Measurements from ENCODE around the gene KRT26. TPM values are rescaled to one million over a fixed set of nuclear protein-coding genes. Genes with fewer than 3 reads are reported as not detected.

The KRT26 gene
- total and polyA plus RNA-seq, 2 donors (not counting 1 experiment from before 2014, with no cell fraction given) = not detected

GRCh38 chr17:40791111-40791510, 19.1 kb upstream of the KRT26 start:
- ChIA-PET CTCF (interaction anchor here (0.7 to 3.7 kb wide), 9 partner anchors 76 to 872 kb away, joined by 3 to 25 read pairs (median 3); no protein-coding TSS in a partner anchor), POLR2A (no interaction called here)
- peaks cover 29% of the 10 kb centered on the region for H3K27me3 Mint-ChIP-seq
- H2AFZ ChIP-seq (ENCODE audit: insufficient read depth, low read depth, low read length, poor library complexity, severe bottlenecking) = no peak overlapping the region
- no peaks in the 10 kb centered on the region for H3K4me1 ChIP-seq (ENCODE audit: control insufficient read depth in 2 of 2, insufficient read depth in 2 of 2, low read length in 2 of 2)
- no peak for ATAC-seq (ENCODE audit: low read depth)
- peaks cover 0 to 12% (median 2%) of the 10 kb centered on the region in 4 experiments for H3K27me3 ChIP-seq (replicated peaks in 1 of 4; ENCODE audit: control extremely low read depth in 1 of 4, control insufficient read depth in 3 of 4, insufficient read depth in 4 of 4, low read length in 3 of 4)
- no peak overlapping the region for H3K4me3 Mint-ChIP-seq
- H3K4me2 ChIP-seq (replicated peaks; ENCODE audit: low read depth, low read length, poor library complexity, severe bottlenecking) = no peak overlapping the region
- no CpG with 5 or more reads among the region's 1 CpG for WGBS (ENCODE audit: insufficient coverage)
- H3K27ac ChIP-seq (ENCODE audit: low read length in 2 of 2) = no peak overlapping the region
- no peaks in the 10 kb centered on the region for H3K4me1 Mint-ChIP-seq
- intact Hi-C loops (cut with micrococcal nuclease) = loop anchor here (1.0 to 5.0 kb wide), 2 partner anchors 77 to 349 kb away; partner anchors contain the start of gene IGFBP4
- H3K9ac ChIP-seq (ENCODE audit: low read length) = no peak overlapping the region
- TF ChIP-seq CTCF (IDR thresholded peaks at IDR 0.05) (no peak), EZH2 (IDR thresholded peaks at IDR 0.05; ENCODE audit: borderline replicate concordance, insufficient read depth, low read depth, low read length, poor library complexity, severe bottlenecking) (no peak)
- H3K79me2 ChIP-seq (ENCODE audit: control insufficient read depth, insufficient read depth, low read length) = no peaks in the 10 kb centered on the region
- H3K9me3 Mint-ChIP-seq (ENCODE audit: insufficient read depth) = no peaks in the 10 kb centered on the region
- H4K20me1 ChIP-seq (ENCODE audit: control insufficient read depth, insufficient read depth, low read length, poor library complexity, severe bottlenecking) = no peaks in the 10 kb centered on the region
- H3K36me3 ChIP-seq (replicated peaks in 1 of 2; ENCODE audit: control extremely low read depth in 1 of 2, control insufficient read depth in 1 of 2, extremely low read depth in 1 of 2, insufficient read depth in 2 of 2, low read length in 1 of 2) = no peaks in the 10 kb centered on the region
- no peaks in the 10 kb centered on the region for H3K9me3 ChIP-seq (ENCODE audit: control extremely low read depth in 1 of 3, control insufficient read depth in 2 of 3, insufficient read depth in 1 of 3, low read length in 2 of 3)
- H3K27ac Mint-ChIP-seq = no peak overlapping the region
- H3K4me3 ChIP-seq (ENCODE audit: control extremely low read depth in 1 of 5, extremely low read depth in 1 of 5, insufficient read depth in 1 of 5, low read depth in 2 of 5, low read length in 4 of 5) = no peak overlapping the region
- DNase-seq = no peak

GRCh38 chr17:40782450-40782849, 10.4 kb upstream of the KRT26 start, which contains the start of gene KRT27:
Gene KRT27, minus strand, starts transcription at chr17:40782550. Its CDS starts 57 bp downstream, at chr17:40782493.
- Mint-ChIP-seq H3K27me3 (peaks cover 50% of the 10 kb centered on the region), H3K4me3 (no peak within 1 kb of the TSS), H3K4me1 (peaks cover 2% of the 10 kb centered on the region), H3K9me3 (ENCODE audit: insufficient read depth) (no peaks in the 10 kb centered on the region), H3K27ac (no peak within 1 kb of the TSS)
- Histone ChIP-seq H3K36me3 (replicated peaks in 1 of 2; ENCODE audit: control extremely low read depth in 1 of 2, control insufficient read depth in 1 of 2, extremely low read depth in 1 of 2, insufficient read depth in 2 of 2, low read length in 1 of 2) (no peaks in the 10 kb centered on the region), H3K4me2 (replicated peaks; ENCODE audit: low read depth, low read length, poor library complexity, severe bottlenecking) (no peak within 1 kb of the TSS), H3K9me3 (ENCODE audit: control extremely low read depth in 1 of 3, control insufficient read depth in 2 of 3, insufficient read depth in 1 of 3, low read length in 2 of 3) (peaks cover 0 to 5% (median 0%) of the 10 kb centered on the region in 3 donors), H4K20me1 (ENCODE audit: control insufficient read depth, insufficient read depth, low read length, poor library complexity, severe bottlenecking) (no peaks in the 10 kb centered on the region), H3K27ac (ENCODE audit: low read length in 2 of 2) (no peak within 1 kb of the TSS), H3K9ac (ENCODE audit: low read length) (no peak within 1 kb of the TSS), H3K4me3 (ENCODE audit: control extremely low read depth in 1 of 5, extremely low read depth in 1 of 5, insufficient read depth in 1 of 5, low read depth in 2 of 5, low read length in 4 of 5) (no peak within 1 kb of the TSS), H3K4me1 (ENCODE audit: control insufficient read depth in 2 of 2, insufficient read depth in 2 of 2, low read length in 2 of 2) (peaks cover 5 to 7% of the 10 kb centered on the region in 2 donors), H2AFZ (ENCODE audit: insufficient read depth, low read depth, low read length, poor library complexity, severe bottlenecking) (no peak within 1 kb of the TSS), H3K79me2 (ENCODE audit: control insufficient read depth, insufficient read depth, low read length) (no peaks in the 10 kb centered on the region), H3K27me3 (replicated peaks in 1 of 4; ENCODE audit: control extremely low read depth in 1 of 4, control insufficient read depth in 3 of 4, insufficient read depth in 4 of 4, low read length in 3 of 4) (peaks cover 0 to 19% (median 18%) of the 10 kb centered on the region in 4 experiments)
- DNase-seq (no peak), ATAC-seq (ENCODE audit: low read depth) (no peak)
- intact Hi-C loops (cut with micrococcal nuclease) = no loop called here
- TF ChIP-seq EZH2 (IDR thresholded peaks at IDR 0.05; ENCODE audit: borderline replicate concordance, insufficient read depth, low read depth, low read length, poor library complexity, severe bottlenecking) (no peak), CTCF (IDR thresholded peaks at IDR 0.05) (no peak)
- CTCF ChIA-PET = no interaction called here
- WGBS (ENCODE audit: insufficient coverage) = 100% methylated on average over 2 of the region's 4 CpGs
- POLR2A ChIA-PET = no interaction called here

Data from B cell (primary cell).